Hepatocyte (in vitro differentiated cells): ENCODE measurements around the gene SH3BP1. TPM values are rescaled to one million over a fixed set of nuclear protein-coding genes. Genes with fewer than 3 reads are reported as not detected.

Experiments used
- DNase-seq: peaks from one replicate; pipeline ENCODE4 v3.0.0-alpha.2; 2016; ENCODE audit warnings: low spot score
- H2AFZ ChIP-seq: fragments of 200-600 bp; sonication (generic); 2 replicates; pipeline ENCODE4 v1.6.0; 2016; ENCODE audit warnings: antibody characterized with exemption, mild to moderate bottlenecking
- H3K27ac ChIP-seq: fragments of 200-600 bp; sonication (generic); 2 replicates; pipeline ENCODE4 v1.5.1; 2016; ENCODE audit warnings: mild to moderate bottlenecking
- H3K27me3 ChIP-seq: fragments of 200-600 bp; sonication (generic); 2 replicates; pipeline ENCODE4 v1.6.1; 2016
- H3K36me3 ChIP-seq: fragments of 200-600 bp; sonication (generic); replicated peaks from 2 replicates; pipeline ENCODE4 v1.5.1; 2016; ENCODE audit warnings: low read depth; ENCODE audit not compliant: insufficient read depth
- H3K4me1 ChIP-seq: fragments of 200-600 bp; sonication (generic); 2 replicates; pipeline ENCODE4 v1.5.1; 2016; ENCODE audit warnings: mild to moderate bottlenecking, moderate library complexity; ENCODE audit not compliant: insufficient read depth
- H3K4me2 ChIP-seq: fragments of 200-600 bp; sonication (generic); 2 replicates; pipeline ENCODE4 v1.6.0; 2016
- H3K4me3 ChIP-seq: fragments of 200-600 bp; sonication (generic); 2 replicates; pipeline ENCODE4 v1.5.1; 2016; ENCODE audit warnings: mild to moderate bottlenecking
- H3K79me2 ChIP-seq: fragments of 200-600 bp; sonication (generic); 2 replicates; pipeline ENCODE4 v1.6.0; 2017; ENCODE audit warnings: mild to moderate bottlenecking
- H3K9me2 ChIP-seq: fragments of 200-600 bp; sonication (generic); replicated peaks from 2 replicates; pipeline ENCODE4 v1.6.0; 2017; ENCODE audit warnings: mild to moderate bottlenecking; ENCODE audit not compliant: insufficient read depth
- H3K9me3 ChIP-seq: fragments of 200-600 bp; sonication (generic); 2 replicates; pipeline ENCODE4 v1.5.1; 2016; ENCODE audit warnings: low read depth, mild to moderate bottlenecking
- H4K20me1 ChIP-seq: fragments of 200-600 bp; sonication (generic); 2 replicates; pipeline ENCODE4 v1.6.0; 2016; ENCODE audit warnings: mild to moderate bottlenecking; ENCODE audit not compliant: insufficient read depth, poor library complexity, severe bottlenecking
- EZH2 ChIP-seq: fragments of 200-600 bp; sonication (generic); IDR thresholded peaks from 2 replicates; pipeline ENCODE4 v1.6.1; 2016; ENCODE audit warnings: antibody characterized with exemption, mild to moderate bottlenecking, borderline replicate concordance
- EZH2phosphoT487 ChIP-seq: fragments of 200-600 bp; sonication (generic); IDR thresholded peaks from one replicate; pipeline ENCODE4 v1.6.1; 2018; ENCODE audit warnings: antibody characterized with exemption, mild to moderate bottlenecking, low read depth, moderate library complexity; ENCODE audit not compliant: unreplicated experiment, severe bottlenecking
- WGBS: methylation state at CpG from one replicate; pipeline ENCODE4 v1.1.6; 2016; ENCODE audit warnings: low lambda C conversion rate; ENCODE audit errors: missing lambda C conversion rate; 5-methylcytosine and 5-hydroxymethylcytosine counted together
- polyA plus RNA-seq: library from polyadenylated mRNA; unstranded; fragments of >200 nt; fragmentation: Nextera tagmentation; extraction: Ambion mirVana; gene quantifications from 2 replicates; pipeline ENCODE4 v1.2.1, GENCODE V29; 2016
- total RNA-seq: library from RNA; depleted of rRNA; stranded (reverse); fragments of >200 nt; gene quantifications from 2 replicates; pipeline ENCODE4 v1.2.3, GENCODE V29; 2014
- TF ChIP-seq, protein P1 (sequence below): fragments of 200-600 bp; sonication (generic); IDR thresholded peaks from 2 replicates; pipeline ENCODE4 v1.5.1; 2016; ENCODE audit warnings: antibody characterized with exemption, mild to moderate bottlenecking; ENCODE audit not compliant: poor library complexity

The SH3BP1 gene
- total and polyA plus RNA-seq, 2 experiments from 2014 or later: 12.3 to 14.0 TPM

DNA sequence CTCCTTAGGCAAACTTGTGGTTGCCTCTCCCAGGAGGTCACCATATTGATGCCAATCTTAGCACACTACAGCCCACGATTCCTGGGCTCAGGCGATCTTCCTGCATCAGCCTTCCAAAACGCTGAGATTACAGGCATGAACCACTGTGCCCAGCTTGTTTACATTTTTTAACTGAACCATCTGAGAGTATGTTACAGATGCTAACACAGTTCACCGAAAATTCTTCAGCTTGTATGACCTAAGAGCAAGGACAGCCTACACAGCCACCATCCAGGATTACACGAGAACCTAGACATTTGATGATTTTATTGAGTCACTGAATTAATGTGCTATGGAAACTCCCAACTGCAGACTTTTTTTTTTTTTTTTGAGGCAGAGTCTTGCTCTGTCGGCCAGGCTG is 30.1 kb downstream of the SH3BP1 start:
- TF ChIP-seq EZH2: no peak
- TF ChIP-seq, protein P1, sequence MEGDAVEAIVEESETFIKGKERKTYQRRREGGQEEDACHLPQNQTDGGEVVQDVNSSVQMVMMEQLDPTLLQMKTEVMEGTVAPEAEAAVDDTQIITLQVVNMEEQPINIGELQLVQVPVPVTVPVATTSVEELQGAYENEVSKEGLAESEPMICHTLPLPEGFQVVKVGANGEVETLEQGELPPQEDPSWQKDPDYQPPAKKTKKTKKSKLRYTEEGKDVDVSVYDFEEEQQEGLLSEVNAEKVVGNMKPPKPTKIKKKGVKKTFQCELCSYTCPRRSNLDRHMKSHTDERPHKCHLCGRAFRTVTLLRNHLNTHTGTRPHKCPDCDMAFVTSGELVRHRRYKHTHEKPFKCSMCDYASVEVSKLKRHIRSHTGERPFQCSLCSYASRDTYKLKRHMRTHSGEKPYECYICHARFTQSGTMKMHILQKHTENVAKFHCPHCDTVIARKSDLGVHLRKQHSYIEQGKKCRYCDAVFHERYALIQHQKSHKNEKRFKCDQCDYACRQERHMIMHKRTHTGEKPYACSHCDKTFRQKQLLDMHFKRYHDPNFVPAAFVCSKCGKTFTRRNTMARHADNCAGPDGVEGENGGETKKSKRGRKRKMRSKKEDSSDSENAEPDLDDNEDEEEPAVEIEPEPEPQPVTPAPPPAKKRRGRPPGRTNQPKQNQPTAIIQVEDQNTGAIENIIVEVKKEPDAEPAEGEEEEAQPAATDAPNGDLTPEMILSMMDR: no peak
- TF ChIP-seq EZH2phosphoT487: no peak
- H3K9me3 ChIP-seq: no peaks in the 10 kb centered on the region
- no peak for DNase-seq
- no peaks in the 10 kb centered on the region for H4K20me1 ChIP-seq
- 86% methylated on average over 6 of the region's 6 CpGs for WGBS
- peaks cover 5% of the 10 kb centered on the region for H3K4me1 ChIP-seq
- H3K27ac ChIP-seq: no peak overlapping the region
- no peaks in the 10 kb centered on the region for H3K36me3 ChIP-seq
- H3K9me2 ChIP-seq: no peaks in the 10 kb centered on the region
- H2AFZ ChIP-seq: no peak overlapping the region
- H3K4me2 ChIP-seq: no peak overlapping the region
- peaks cover 11% of the 10 kb centered on the region for H3K79me2 ChIP-seq
- no peaks in the 10 kb centered on the region for H3K27me3 ChIP-seq
- no peak overlapping the region for H3K4me3 ChIP-seq

- H3K4me1 ChIP-seq: peaks cover 10% of the 10 kb centered on the region
- WGBS: 89% methylated on average over 15 of the region's 15 CpGs
- TF ChIP-seq, protein P1: no peak
- TF ChIP-seq EZH2 (no peak), EZH2phosphoT487 (no peak)
- H2AFZ ChIP-seq: no peak overlapping the region
- H3K27me3 ChIP-seq: no peaks in the 10 kb centered on the region
- H3K9me3 ChIP-seq: no peaks in the 10 kb centered on the region
- no peak for DNase-seq
- no peak overlapping the region for H3K4me3 ChIP-seq
- H3K79me2 ChIP-seq: peaks cover 12% of the 10 kb centered on the region
- H3K9me2 ChIP-seq: no peaks in the 10 kb centered on the region
- no peaks in the 10 kb centered on the region for H3K36me3 ChIP-seq
- H3K4me2 ChIP-seq: no peak overlapping the region
- H4K20me1 ChIP-seq: peaks cover under 1% of the 10 kb centered on the region
- H3K27ac ChIP-seq: no peak overlapping the region
Measured at GRCh38 chr22:37672206-37672919, 32.9 kb downstream of the SH3BP1 start.

DNA sequence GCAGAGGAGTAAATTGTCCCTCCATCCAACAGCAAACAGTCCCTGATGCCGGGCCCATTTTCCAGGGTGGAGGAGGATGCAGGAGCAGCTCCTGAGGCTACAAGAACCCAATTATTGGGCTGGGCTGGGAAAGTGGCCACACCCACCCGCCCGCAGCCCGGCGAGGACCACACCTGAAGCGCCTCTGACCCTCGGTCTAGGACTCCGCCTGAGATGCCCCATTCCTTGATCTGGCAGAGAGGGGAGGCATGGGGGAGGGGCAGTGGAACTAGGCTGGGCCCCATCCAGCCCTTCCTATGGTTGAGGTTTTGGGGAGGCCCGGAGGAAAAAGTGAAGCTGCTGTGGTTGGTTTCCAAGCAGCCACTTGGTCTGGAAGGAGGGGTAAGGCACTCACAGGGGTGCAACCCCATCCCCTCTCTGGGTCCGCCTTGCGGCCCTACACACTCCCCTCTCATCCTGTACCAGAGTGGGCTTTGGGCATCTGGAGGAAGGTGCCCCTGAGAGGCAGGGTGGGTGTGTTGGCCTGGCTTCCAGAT is 33.5 kb downstream of the SH3BP1 start:
- H3K27me3 ChIP-seq: no peaks in the 10 kb centered on the region
- TF ChIP-seq EZH2: no peak
- H4K20me1 ChIP-seq: peaks cover 7% of the 10 kb centered on the region
- H3K79me2 ChIP-seq: peaks cover 12% of the 10 kb centered on the region
- 84% methylated on average over 11 of the region's 11 CpGs for WGBS
- H3K4me3 ChIP-seq: no peak overlapping the region
- DNase-seq: no peak
- no peaks in the 10 kb centered on the region for H3K9me2 ChIP-seq
- H3K4me1 ChIP-seq: peaks cover 10% of the 10 kb centered on the region
- H3K9me3 ChIP-seq: no peaks in the 10 kb centered on the region
- H3K27ac ChIP-seq: no peak overlapping the region
- no peak overlapping the region for H2AFZ ChIP-seq
- H3K36me3 ChIP-seq: no peaks in the 10 kb centered on the region
- H3K4me2 ChIP-seq: no peak overlapping the region

GRCh38 chr22:37674248-37674647 is 34.8 kb downstream of the SH3BP1 start:
- Histone ChIP-seq H3K9me3 (no peaks in the 10 kb centered on the region), H4K20me1 (peaks cover 12% of the 10 kb centered on the region), H3K79me2 (peaks cover 12% of the 10 kb centered on the region), H3K36me3 (no peaks in the 10 kb centered on the region), H3K27ac (peak overlapping the region; percentile 88), H3K27me3 (no peaks in the 10 kb centered on the region), H3K9me2 (no peaks in the 10 kb centered on the region), H3K4me3 (no peak overlapping the region), H3K4me2 (peak overlapping the region; percentile 70), H2AFZ (no peak overlapping the region), H3K4me1 (peaks cover 10% of the 10 kb centered on the region)
- DNase-seq: no peak
- TF ChIP-seq EZH2: no peak
- no peak for TF ChIP-seq EZH2phosphoT487
- TF ChIP-seq, protein P1: no peak
- 97% methylated on average over 12 of the region's 12 CpGs for WGBS
